Measurements from ENCODE around the gene MXD4.

- no peak for TF ChIP-seq ZBTB8A (CRISPR knock-in tag; IDR thresholded peaks at IDR 0.05; ENCODE audit: borderline replicate concordance, low read depth)
- TF ChIP-seq MTF1 (CRISPR knock-in tag; IDR thresholded peaks at IDR 0.05) = no peak
- no peak for TF ChIP-seq ZNF605 (CRISPR knock-in tag; IDR thresholded peaks at IDR 0.05)
- no peak for TF ChIP-seq NONO (IDR thresholded peaks at IDR 0.05)
- TF ChIP-seq NONO (CRISPR knock-in tag; conservative IDR thresholded peaks at IDR 0.05) = no peak
- TF ChIP-seq, protein P1, sequence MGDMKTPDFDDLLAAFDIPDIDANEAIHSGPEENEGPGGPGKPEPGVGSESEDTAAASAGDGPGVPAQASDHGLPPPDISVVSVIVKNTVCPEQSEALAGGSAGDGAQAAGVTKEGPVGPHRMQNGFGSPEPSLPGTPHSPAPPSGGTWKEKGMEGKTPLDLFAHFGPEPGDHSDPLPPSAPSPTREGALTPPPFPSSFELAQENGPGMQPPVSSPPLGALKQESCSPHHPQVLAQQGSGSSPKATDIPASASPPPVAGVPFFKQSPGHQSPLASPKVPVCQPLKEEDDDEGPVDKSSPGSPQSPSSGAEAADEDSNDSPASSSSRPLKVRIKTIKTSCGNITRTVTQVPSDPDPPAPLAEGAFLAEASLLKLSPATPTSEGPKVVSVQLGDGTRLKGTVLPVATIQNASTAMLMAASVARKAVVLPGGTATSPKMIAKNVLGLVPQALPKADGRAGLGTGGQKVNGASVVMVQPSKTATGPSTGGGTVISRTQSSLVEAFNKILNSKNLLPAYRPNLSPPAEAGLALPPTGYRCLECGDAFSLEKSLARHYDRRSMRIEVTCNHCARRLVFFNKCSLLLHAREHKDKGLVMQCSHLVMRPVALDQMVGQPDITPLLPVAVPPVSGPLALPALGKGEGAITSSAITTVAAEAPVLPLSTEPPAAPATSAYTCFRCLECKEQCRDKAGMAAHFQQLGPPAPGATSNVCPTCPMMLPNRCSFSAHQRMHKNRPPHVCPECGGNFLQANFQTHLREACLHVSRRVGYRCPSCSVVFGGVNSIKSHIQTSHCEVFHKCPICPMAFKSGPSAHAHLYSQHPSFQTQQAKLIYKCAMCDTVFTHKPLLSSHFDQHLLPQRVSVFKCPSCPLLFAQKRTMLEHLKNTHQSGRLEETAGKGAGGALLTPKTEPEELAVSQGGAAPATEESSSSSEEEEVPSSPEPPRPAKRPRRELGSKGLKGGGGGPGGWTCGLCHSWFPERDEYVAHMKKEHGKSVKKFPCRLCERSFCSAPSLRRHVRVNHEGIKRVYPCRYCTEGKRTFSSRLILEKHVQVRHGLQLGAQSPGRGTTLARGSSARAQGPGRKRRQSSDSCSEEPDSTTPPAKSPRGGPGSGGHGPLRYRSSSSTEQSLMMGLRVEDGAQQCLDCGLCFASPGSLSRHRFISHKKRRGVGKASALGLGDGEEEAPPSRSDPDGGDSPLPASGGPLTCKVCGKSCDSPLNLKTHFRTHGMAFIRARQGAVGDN (CRISPR knock-in tag; IDR thresholded peaks at IDR 0.05) = no peak
- no peak for TF ChIP-seq FOXA3 (CRISPR knock-in tag; IDR thresholded peaks at IDR 0.05)
- no peak for TF ChIP-seq CHD2 (IDR thresholded peaks at IDR 0.05; ENCODE audit: low read depth, low read length)
- TF ChIP-seq NFE2 (CRISPR knock-in tag; IDR thresholded peaks at IDR 0.05) = no peak
- no peak for TF ChIP-seq RARA (CRISPR knock-in tag; IDR thresholded peaks at IDR 0.05)
- TF ChIP-seq CTCF (CRISPR knock-in tag; IDR thresholded peaks at IDR 0.05) = no peak
- TF ChIP-seq, protein P2, sequence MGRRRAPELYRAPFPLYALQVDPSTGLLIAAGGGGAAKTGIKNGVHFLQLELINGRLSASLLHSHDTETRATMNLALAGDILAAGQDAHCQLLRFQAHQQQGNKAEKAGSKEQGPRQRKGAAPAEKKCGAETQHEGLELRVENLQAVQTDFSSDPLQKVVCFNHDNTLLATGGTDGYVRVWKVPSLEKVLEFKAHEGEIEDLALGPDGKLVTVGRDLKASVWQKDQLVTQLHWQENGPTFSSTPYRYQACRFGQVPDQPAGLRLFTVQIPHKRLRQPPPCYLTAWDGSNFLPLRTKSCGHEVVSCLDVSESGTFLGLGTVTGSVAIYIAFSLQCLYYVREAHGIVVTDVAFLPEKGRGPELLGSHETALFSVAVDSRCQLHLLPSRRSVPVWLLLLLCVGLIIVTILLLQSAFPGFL (CRISPR knock-in tag; IDR thresholded peaks at IDR 0.05) = no peak
Observed at GRCh38 chr4:2292646-2293108, 30.8 kb upstream of the MXD4 start.

All from HepG2 (cell line).